RWPE2 (cell line): Measurements from ENCODE around the gene KLF2.

Experiments used
- ATAC-seq: fragments of 200-7000 bp; cut with Tn5 transposase; 3 replicates; pipeline ENCODE4 v1.9.1; 2021; ENCODE audit warnings: low read depth
- DNase-seq: peaks from one replicate; pipeline ENCODE4 v3.0.0-alpha.2; 2020; ENCODE audit warnings: low spot score
- H3K27ac ChIP-seq: fragments of 450-650 bp; 2 replicates; pipeline ENCODE4 v1.5.1; 2017; ENCODE audit warnings: mild to moderate bottlenecking; ENCODE audit not compliant: poor library complexity, severe bottlenecking
- H3K27me3 ChIP-seq: fragments of 250-450 bp; sonication (Bioruptor Pico); 2 replicates; pipeline ENCODE4 v1.5.1; 2021; ENCODE audit warnings: mild to moderate bottlenecking, moderate library complexity; ENCODE audit not compliant: insufficient read depth, poor library complexity, severe bottlenecking
- H3K36me3 ChIP-seq: fragments of 250-450 bp; sonication (Bioruptor Pico); 2 replicates; pipeline ENCODE4 v1.5.1; 2020; ENCODE audit warnings: low read depth, mild to moderate bottlenecking, moderate library complexity
- H3K4me1 ChIP-seq: fragments of 250-450 bp; sonication (Bioruptor Pico); 2 replicates; pipeline ENCODE4 v1.5.1; 2021; ENCODE audit warnings: mild to moderate bottlenecking, moderate library complexity; ENCODE audit not compliant: insufficient read depth, poor library complexity, severe bottlenecking
- H3K4me3 ChIP-seq: fragments of 250-450 bp; sonication (Bioruptor Pico); 2 replicates; pipeline ENCODE4 v1.5.1; 2021; ENCODE audit warnings: mild to moderate bottlenecking, moderate library complexity; ENCODE audit not compliant: severe bottlenecking
- H3K9me3 ChIP-seq: fragments of 250-450 bp; sonication (Bioruptor Pico); 2 replicates; pipeline ENCODE4 v1.5.1; 2021; ENCODE audit warnings: mild to moderate bottlenecking, moderate library complexity; ENCODE audit not compliant: severe bottlenecking
- TF ChIP-seq, protein P1 (sequence below): fragments of 450-650 bp; IDR thresholded peaks from one replicate; pipeline ENCODE4 v1.5.1; 2017; ENCODE audit warnings: mild to moderate bottlenecking, moderate library complexity; ENCODE audit not compliant: poor library complexity, severe bottlenecking

Gene KLF2

DNA sequence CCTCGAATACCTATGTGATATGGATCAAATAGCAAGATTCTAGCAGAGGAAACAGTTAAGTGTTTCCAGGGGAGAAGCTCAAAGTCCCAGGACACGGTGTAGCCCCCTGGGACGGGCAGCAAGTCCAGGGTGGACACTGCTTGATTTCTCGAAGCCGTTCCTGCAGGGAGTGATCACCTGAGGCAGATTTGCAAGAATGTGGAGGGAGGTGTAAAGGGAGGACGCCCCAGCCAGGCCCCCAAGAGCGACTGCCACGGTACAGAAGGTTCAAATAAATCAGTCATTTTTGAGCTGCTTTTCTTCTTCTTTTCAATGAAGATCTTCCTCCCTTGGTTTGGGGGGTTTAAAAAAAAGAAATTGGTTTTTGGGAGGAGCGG, 41.4 kb downstream of the KLF2 start:
- Histone ChIP-seq H3K27me3 (no peaks in the 10 kb centered on the region), H3K27ac (no peak overlapping the region), H3K4me3 (no peak overlapping the region), H3K36me3 (no peaks in the 10 kb centered on the region), H3K9me3 (no peaks in the 10 kb centered on the region), H3K4me1 (peaks cover 3% of the 10 kb centered on the region)
- DNase-seq (no peak), ATAC-seq (no peak)
- TF ChIP-seq, protein P1, sequence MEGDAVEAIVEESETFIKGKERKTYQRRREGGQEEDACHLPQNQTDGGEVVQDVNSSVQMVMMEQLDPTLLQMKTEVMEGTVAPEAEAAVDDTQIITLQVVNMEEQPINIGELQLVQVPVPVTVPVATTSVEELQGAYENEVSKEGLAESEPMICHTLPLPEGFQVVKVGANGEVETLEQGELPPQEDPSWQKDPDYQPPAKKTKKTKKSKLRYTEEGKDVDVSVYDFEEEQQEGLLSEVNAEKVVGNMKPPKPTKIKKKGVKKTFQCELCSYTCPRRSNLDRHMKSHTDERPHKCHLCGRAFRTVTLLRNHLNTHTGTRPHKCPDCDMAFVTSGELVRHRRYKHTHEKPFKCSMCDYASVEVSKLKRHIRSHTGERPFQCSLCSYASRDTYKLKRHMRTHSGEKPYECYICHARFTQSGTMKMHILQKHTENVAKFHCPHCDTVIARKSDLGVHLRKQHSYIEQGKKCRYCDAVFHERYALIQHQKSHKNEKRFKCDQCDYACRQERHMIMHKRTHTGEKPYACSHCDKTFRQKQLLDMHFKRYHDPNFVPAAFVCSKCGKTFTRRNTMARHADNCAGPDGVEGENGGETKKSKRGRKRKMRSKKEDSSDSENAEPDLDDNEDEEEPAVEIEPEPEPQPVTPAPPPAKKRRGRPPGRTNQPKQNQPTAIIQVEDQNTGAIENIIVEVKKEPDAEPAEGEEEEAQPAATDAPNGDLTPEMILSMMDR = no peak

DNA sequence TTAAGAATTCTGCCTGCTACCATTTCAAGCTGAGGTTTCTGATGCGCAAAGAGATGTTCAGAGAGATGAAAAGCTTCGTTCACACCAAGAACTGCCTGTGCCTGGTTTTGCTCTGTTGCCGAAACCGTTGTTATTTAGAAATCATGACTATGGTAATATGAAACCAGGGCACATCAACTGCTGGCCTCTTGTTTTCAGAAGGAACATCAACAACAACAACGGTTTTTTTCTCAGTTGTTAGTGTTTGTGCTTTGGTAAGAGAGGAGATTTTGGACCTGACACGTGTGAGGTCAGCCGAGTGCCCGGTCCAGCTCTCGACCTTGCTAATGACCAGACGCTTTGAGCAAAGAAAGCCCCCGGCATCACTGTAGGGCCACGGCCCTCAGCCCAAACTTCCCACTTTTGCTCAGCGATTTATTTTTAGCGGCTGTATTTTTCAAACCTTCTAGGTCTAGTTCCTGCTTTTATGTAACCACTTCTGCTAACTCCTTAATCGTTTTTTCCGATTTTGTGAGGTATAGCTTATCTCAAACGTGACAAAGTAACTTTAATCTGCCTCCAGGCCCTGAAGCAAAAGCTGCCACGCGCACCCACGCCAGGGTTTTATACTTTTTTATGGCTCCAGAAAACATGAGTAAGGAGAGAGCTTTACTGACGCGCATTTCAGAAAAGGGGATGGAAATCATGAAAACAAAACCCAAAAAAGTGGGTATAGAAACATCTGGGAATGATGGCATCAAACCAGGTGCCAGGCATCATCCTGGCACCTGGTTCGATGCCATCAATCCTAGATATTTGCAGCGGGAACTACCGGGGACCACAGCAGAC, 42.0 kb downstream of the KLF2 start:
- no peak overlapping the region for H3K27ac ChIP-seq
- no peaks in the 10 kb centered on the region for H3K27me3 ChIP-seq
- no peaks in the 10 kb centered on the region for H3K36me3 ChIP-seq
- no peak for DNase-seq
- TF ChIP-seq, protein P1 = no peak
- H3K4me1 ChIP-seq = peaks cover 3% of the 10 kb centered on the region
- H3K4me3 ChIP-seq = no peak overlapping the region
- no peaks in the 10 kb centered on the region for H3K9me3 ChIP-seq
- ATAC-seq = no peak

DNA sequence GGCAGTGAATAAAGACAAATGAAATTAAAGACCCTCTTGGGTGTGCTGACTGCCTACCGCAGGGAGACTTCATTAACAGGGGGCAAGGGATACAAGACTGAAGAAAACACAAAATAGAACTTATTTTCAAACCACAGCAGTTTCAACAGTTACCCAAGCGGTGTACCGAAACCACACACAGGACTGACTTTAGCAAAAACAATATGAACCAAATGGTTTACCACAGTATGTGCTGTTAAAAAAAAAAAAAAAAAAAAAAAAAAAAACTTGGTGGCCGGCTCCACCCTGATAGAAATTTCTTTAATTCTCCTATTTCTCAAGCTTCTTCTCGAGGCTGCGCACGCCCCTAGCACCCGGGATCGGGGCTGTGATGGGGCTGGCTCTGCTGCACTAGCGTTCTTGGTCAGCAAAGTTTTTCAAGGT, 42.6 kb downstream of the KLF2 start:
- Histone ChIP-seq H3K27me3 (no peaks in the 10 kb centered on the region), H3K27ac (no peak overlapping the region), H3K4me3 (no peak overlapping the region), H3K36me3 (no peaks in the 10 kb centered on the region), H3K9me3 (no peaks in the 10 kb centered on the region), H3K4me1 (peaks cover 3% of the 10 kb centered on the region)
- no peak for DNase-seq
- ATAC-seq = no peak
- TF ChIP-seq, protein P1 = no peak

DNA sequence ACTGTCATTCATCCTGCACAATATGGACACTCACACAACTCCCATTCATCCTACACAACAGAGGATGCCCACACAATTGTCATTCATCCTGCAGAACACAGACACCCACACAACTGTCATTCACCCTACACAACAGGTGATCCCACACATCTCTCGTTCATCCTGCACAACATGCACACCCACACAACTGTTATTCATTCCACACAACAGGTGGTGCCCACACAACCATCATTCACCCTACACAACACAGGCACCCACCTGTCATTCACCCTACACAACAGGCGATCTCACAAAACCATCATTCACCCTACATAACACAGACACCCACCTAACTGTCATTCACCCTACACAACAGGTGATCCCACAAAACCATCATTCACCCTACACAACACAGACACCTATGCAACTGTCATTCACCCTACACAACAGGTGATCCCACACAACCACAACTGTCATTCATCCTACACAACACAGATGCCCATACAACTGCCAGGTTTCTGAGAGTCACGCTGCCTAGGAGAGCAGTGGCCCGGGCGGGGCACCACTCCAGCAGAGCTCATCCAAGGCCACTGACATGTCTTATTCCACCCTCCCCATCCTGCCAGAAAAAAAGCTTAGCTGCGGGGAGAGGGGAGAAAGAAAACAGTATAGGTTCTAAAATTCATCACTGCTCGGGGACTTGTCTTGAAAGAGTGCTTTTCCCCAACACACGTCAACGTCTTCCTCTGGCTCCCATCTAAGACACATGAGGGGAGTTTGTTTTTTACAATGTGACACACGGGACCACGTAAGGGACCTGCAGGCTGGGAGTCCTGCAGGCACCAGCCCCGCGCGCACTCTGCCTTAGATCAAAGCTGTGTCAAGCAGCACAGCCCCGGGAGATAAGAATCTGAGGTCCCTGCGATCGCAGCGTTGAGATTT, 44.0 kb downstream of the KLF2 start:
- Histone ChIP-seq H3K36me3 (no peaks in the 10 kb centered on the region), H3K4me1 (no peaks in the 10 kb centered on the region), H3K27ac (no peak overlapping the region), H3K9me3 (no peaks in the 10 kb centered on the region), H3K27me3 (no peaks in the 10 kb centered on the region), H3K4me3 (no peak overlapping the region)
- no peak for ATAC-seq
- TF ChIP-seq, protein P1 = no peak
- DNase-seq = no peak
